GM18502 (cell line): ENCODE data around the gene PRKCE.

Experiments
- ATAC-seq: cut with Tn5 transposase; IDR thresholded peaks from one replicate; pipeline ENCODE4 v1.9.1; 2021; ENCODE audit warnings: mild to moderate bottlenecking; ENCODE audit not compliant: unreplicated experiment, poor library complexity

PRKCE gene

DNA sequence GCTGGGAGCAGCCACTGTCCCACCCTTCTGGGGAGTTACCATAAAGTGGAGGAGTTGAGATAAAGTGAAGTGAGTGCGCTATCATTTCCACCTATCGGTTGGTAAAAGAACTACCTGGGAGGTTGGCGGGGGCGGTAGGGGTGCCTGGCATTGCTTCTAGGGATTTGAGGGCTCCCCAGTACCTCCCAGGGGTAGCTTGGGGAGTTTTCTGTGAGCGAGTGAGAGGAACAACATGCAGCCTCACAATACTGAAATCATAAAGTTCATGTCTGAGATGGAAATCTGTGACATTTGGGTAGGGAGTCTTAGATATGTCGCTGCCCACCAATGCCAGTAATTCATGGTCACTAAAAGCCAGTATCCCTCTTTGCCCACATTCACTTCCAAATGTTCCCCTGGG lies 68.7 kb downstream of the PRKCE start:
- ATAC-seq, result no peak

DNA sequence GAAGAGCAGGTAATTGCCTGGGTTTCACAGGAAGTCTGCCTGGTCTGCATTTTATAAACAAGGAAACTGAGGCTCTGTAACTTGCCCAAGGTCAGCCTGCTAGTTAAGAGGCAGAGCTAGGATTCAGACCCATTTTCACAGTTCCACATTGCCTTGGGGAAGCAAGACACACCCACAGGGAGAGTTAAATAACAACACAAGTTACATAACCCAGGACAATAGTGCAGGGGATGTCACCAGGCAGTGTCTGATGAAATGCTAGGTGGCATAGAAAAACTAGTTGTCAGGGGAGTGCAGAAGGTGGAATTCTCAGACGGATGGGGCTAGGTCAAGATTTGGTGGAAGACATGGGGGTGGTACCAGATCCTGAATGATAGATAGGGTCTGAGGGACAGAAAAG lies 69.7 kb downstream of the PRKCE start:
- no peak for ATAC-seq

DNA sequence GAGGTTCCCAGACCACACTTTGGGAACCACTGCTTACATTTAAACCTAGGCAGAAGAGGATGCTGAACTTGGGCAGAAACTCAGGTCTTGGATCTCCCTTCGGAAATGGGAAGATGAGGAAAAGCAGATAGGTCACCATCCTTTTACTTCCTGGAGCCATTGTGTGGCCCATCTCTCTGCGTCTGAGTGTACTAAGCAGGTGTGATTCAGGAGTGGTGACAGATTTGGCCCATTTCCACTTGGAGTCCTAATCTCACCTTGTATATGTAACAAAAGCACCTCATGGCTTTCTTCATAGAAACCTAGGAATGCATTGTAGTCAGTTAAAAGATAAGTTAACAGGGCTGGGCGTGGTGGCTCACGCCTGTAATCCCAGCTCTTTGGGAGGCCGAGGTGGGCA lies 71.0 kb downstream of the PRKCE start:
- no peak for ATAC-seq

- ATAC-seq, result no peak
Measured at GRCh38 chr2:45723857-45724256, 72.4 kb downstream of the PRKCE start.

DNA sequence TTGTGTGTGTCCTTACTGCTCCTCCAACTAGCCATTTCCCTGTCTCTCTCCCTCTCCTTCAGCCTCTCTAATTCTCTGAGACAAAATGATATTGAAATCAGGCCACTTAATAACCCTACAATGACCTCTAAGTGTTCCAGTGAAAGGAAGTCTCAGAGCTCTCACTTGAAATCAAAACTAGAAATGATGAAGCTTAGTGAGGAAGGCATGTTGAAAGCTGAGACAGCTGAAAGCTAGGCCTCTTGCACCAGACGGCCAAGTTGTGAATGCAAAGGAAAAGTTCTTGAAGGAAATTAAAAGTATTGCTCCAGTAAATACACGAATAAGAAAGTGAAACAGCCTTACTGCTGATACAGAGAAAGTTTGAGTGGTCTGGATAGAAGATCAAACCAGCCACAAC lies 72.9 kb downstream of the PRKCE start:
- ATAC-seq, result no peak

DNA sequence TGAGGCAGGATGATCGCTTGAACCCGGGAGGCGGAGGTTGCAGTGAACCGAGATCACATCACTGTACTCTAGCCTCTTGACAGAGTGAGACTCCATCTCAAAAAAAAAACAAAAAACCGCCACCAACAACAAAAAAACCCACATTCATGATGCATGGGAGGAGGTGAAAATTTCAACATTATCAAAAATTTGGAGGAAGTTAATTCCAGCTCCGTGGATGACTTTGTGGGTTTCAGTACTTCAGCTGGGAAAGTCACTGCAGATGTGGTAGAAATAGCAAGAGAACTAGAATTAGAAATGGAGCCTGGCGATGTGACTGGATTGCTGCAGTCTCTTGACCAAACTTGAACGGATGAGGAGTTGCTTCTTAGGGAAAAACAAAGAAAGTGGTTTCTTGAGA lies 74.3 kb downstream of the PRKCE start:
- no peak for ATAC-seq

DNA sequence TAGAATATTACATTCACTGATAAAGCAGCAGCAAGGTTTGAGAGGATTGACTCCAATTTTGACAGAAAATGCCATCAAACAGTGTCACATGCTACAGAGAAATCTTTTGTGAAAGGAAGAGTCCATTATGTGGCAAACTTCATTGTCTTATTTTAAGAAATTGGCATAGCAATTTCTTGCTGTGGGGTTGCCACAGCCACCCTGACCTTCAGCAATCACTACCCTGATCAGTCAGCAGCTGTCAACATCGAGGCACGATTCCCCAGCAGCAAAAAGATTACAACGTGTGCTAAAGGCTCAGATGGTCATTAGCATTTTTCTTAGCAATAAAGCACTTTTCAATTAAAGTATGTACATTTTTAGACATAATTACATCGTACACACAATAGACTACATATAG lies 74.7 kb downstream of the PRKCE start:
- ATAC-seq, result no peak

GRCh38 chr2:45728458-45728942 lies 77.0 kb downstream of the PRKCE start:
- ATAC-seq, result peak; percentile 87

DNA sequence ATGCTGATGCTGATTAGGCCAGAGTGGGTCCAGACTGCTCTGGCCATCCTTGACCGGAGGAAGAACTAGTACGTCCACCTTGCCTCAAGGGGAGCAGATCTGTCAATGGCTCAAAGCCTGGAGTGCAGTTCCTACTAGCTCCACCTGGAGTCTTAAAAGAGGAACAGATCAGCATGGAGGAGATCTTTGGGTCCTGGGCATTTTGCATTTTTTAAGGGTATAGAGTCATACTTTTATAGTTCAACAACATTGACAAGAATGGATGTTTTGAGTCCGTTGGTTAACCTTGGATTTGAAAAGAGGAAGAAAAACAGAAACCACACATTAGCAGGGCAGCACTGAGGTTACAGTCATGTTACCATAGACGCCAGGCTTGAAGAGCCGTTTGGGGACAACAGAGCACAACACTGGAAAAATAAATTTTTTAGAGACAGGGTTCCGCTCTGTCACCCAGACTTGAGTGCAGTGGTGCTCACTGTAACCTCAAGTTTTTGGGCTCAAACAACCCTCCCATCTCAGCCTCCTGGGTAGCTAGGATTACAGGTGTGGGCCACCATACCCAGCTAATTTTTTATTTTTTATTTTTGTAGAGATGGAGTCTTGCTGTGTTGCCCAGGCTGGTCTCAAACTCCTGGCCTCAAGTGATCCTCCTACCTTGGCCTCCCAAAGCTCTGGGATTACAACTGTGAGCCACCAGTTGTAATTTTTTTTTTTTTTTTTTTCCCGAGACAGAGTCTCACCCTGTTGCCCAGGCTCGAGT lies 78.5 kb downstream of the PRKCE start:
- peak; percentile 69 for ATAC-seq

DNA sequence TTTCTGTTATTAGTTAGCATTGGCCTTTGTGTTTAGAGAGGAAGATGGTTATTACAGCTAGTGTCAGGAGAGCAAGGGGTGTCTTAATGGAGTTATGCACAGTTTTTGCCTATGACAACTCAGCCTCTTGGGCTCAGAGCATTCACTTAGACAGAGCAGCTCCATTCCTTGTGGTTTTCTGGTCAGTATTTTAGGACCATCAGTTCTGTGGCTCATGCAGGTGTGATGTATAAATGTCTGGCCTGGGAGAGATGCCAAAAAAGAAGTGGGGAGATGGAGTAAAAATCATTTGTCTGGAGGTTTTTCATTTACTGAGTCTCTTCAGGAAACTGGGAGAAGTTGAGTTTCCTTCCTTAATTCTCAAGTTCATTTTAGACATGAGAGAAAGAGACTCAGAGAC lies 79.7 kb downstream of the PRKCE start:
- ATAC-seq, result no peak

DNA sequence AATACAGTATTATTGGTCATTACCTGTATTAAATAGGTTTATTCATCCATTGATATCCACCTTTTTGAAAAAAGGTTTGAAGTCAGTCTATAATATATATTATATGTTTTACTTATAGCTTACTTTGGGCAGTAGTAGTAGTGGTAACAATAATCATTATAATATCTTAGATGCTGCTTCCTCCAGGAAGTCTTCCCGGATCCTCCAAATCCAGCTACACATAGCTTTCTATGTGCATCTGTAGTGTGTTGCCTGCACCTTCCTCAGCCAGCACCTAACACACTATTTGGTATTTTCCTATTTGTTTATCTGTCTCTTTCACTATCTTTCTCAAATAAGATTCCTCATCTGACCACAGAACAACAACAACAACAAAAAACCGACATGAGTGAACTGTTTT lies 81.0 kb downstream of the PRKCE start:
- ATAC-seq, result no peak

- ATAC-seq, result no peak
Measured at GRCh38 chr2:45732946-45733345, 81.5 kb downstream of the PRKCE start.

GRCh38 chr2:45734336-45734735 lies 82.9 kb downstream of the PRKCE start:
- no peak for ATAC-seq

DNA sequence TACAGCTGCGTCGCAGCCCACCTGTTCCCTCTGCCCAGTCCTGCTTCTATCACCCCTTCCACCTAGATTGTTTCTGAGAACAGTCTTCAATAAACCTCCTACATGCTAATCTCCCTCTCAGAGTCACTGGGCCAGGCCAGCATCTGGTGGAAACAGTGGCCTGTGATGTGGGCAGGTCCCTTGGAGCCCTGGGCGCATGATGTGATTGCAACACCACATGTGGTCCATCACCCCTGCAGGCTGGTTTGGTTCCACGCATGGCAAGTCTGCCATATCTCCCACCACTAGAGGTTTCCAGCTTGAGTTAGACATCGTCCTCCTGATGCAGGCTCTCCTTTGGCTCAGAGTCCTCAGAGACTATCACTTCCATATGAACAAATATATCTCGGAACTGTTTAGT lies 83.5 kb downstream of the PRKCE start:
- ATAC-seq, result no peak

- ATAC-seq, result no peak
Measured at GRCh38 chr2:45736757-45737704, 85.6 kb downstream of the PRKCE start.

DNA sequence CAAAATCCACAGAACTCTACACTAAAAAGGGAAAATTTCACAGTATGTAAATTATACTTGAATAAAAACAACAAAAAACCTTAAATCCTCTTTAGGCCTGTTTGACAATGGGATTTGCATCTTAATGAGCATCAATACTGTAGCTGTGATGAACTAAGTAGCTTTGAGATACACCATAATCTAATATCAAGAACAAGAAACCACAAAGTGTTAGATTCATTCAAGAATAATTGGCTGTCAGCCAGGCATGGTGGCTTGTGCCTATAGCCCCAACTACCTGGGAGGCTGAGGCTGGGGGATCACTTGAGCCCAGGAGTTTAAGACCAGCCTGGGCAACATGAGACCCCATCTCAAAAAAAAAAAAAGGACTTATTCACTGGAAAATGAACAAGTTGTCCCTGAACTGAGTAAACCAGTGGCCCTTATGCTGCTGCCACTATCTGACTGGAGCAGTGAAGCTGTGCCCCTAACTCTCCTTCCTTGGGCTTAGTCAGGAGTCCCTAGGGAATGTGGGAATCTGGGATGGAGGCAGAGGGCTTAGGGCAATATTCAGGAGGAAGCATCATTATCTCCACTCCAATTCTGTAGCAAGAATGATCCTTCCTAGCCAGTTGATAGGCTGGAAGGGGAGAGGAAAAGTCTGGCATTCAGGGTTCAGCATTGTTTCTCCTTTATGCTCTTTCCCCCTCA lies 88.5 kb downstream of the PRKCE start:
- ATAC-seq, result no peak

GRCh38 chr2:45741161-45741850 lies 89.8 kb downstream of the PRKCE start:
- ATAC-seq, result no peak

DNA sequence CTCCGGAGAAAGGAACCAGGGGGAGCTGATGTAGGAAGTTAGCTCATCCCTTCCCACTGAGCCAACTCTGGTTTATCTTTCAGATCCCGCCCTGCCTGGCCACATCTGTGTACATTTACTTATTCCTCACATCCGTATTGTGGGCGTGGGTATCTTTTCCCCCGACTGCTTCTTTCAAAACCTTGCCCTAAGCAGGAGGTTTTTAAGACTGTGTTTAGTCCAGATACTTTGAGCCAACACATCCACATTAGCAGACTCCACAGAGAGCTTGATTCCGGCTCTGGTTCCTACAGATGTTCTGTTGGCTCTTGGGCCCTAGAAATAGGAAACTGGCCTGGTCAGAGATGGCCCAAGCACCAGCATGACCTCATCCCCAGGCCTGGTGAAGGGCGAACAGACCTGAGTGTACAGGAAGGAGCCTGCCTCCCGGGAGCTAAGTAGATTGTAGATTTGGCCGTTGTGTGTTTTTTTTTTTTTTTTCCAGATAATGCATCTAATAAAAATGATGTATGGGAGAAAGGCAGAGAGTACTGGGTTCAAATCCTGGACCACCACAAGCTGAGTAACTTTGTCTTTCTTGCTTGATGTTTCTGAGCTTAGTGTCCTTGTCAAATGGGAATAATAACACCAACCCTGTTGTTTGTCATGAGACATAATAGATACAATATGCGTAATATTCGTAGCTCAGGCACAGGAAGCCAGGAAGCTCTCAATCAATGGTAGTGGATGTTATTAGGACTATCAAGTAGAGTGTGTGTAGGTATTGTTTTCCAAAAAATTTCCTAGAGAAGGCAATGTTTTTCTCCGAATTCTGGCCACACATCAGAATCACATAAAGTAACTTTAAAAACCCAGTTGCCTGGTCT lies 92.3 kb downstream of the PRKCE start:
- no peak for ATAC-seq

- no peak for ATAC-seq
Measured at GRCh38 chr2:45745231-45745630, 93.8 kb downstream of the PRKCE start.
